Measurements from ENCODE around the gene KRTAP24-1.

The KRTAP24-1 gene

GRCh38 chr21:30251781-30252180, 31.0 kb downstream of the KRTAP24-1 start:
- no peaks in the 10 kb centered on the region for H3K4me1 Mint-ChIP-seq (ENCODE audit: low read depth)
- no peaks in the 10 kb centered on the region for H3K36me3 Mint-ChIP-seq (ENCODE audit: low read depth)
- H3K9me3 Mint-ChIP-seq, result peaks cover 2% of the 10 kb centered on the region
- H3K4me3 Mint-ChIP-seq, result no peak overlapping the region
- H3K27me3 Mint-ChIP-seq, result no peaks in the 10 kb centered on the region
- no peak for DNase-seq
- H3K27ac Mint-ChIP-seq, result no peak overlapping the region

- DNase-seq, result no peak
- Mint-ChIP-seq H3K4me3 (no peak overlapping the region), H3K27ac (no peak overlapping the region), H3K27me3 (no peaks in the 10 kb centered on the region), H3K36me3 (ENCODE audit: low read depth) (no peaks in the 10 kb centered on the region), H3K4me1 (ENCODE audit: low read depth) (no peaks in the 10 kb centered on the region), H3K9me3 (peaks cover 2% of the 10 kb centered on the region)
Observed at GRCh38 chr21:30249936-30250335, 32.8 kb downstream of the KRTAP24-1 start.

GRCh38 chr21:30248844-30249243, 33.9 kb downstream of the KRTAP24-1 start:
- H3K4me3 Mint-ChIP-seq, result no peak overlapping the region
- no peaks in the 10 kb centered on the region for H3K36me3 Mint-ChIP-seq (ENCODE audit: low read depth)
- no peaks in the 10 kb centered on the region for H3K27me3 Mint-ChIP-seq
- peaks cover 2% of the 10 kb centered on the region for H3K9me3 Mint-ChIP-seq
- no peak overlapping the region for H3K27ac Mint-ChIP-seq
- no peak for DNase-seq
- H3K4me1 Mint-ChIP-seq (ENCODE audit: low read depth), result no peaks in the 10 kb centered on the region

- no peak overlapping the region for H3K27ac Mint-ChIP-seq
- no peaks in the 10 kb centered on the region for H3K4me1 Mint-ChIP-seq (ENCODE audit: low read depth)
- no peak for DNase-seq
- H3K36me3 Mint-ChIP-seq (ENCODE audit: low read depth), result no peaks in the 10 kb centered on the region
- H3K9me3 Mint-ChIP-seq, result no peaks in the 10 kb centered on the region
- H3K27me3 Mint-ChIP-seq, result peaks cover 2% of the 10 kb centered on the region
- no peak overlapping the region for H3K4me3 Mint-ChIP-seq
Observed at GRCh38 chr21:30245061-30245460, 37.7 kb downstream of the KRTAP24-1 start.

- H3K4me3 Mint-ChIP-seq, result no peak overlapping the region
- H3K36me3 Mint-ChIP-seq (ENCODE audit: low read depth), result no peaks in the 10 kb centered on the region
- H3K27me3 Mint-ChIP-seq, result peaks cover 2% of the 10 kb centered on the region
- H3K27ac Mint-ChIP-seq, result no peak overlapping the region
- DNase-seq, result no peak
- no peaks in the 10 kb centered on the region for H3K4me1 Mint-ChIP-seq (ENCODE audit: low read depth)
- H3K9me3 Mint-ChIP-seq, result no peaks in the 10 kb centered on the region
Observed at GRCh38 chr21:30243691-30244090, 39.1 kb downstream of the KRTAP24-1 start.

- Mint-ChIP-seq H3K4me1 (ENCODE audit: low read depth) (no peaks in the 10 kb centered on the region), H3K4me3 (no peak overlapping the region), H3K27me3 (peaks cover 2% of the 10 kb centered on the region), H3K27ac (no peak overlapping the region), H3K9me3 (no peaks in the 10 kb centered on the region), H3K36me3 (ENCODE audit: low read depth) (no peaks in the 10 kb centered on the region)
- no peak for DNase-seq
Observed at GRCh38 chr21:30240661-30241060, 42.1 kb downstream of the KRTAP24-1 start.

GRCh38 chr21:30238168-30238567, 44.6 kb downstream of the KRTAP24-1 start:
- Mint-ChIP-seq H3K4me3 (no peak overlapping the region), H3K36me3 (ENCODE audit: low read depth) (no peaks in the 10 kb centered on the region), H3K27me3 (peaks cover 2% of the 10 kb centered on the region), H3K27ac (no peak overlapping the region), H3K4me1 (ENCODE audit: low read depth) (no peaks in the 10 kb centered on the region), H3K9me3 (no peaks in the 10 kb centered on the region)
- no peak for DNase-seq

- Mint-ChIP-seq H3K4me3 (no peak overlapping the region), H3K27me3 (no peaks in the 10 kb centered on the region), H3K4me1 (ENCODE audit: low read depth) (no peaks in the 10 kb centered on the region), H3K36me3 (ENCODE audit: low read depth) (no peaks in the 10 kb centered on the region), H3K27ac (no peak overlapping the region), H3K9me3 (no peaks in the 10 kb centered on the region)
- no peak for DNase-seq
Observed at GRCh38 chr21:30234643-30235042, 48.1 kb downstream of the KRTAP24-1 start.

- Mint-ChIP-seq H3K27ac (no peak overlapping the region), H3K4me1 (ENCODE audit: low read depth) (no peaks in the 10 kb centered on the region), H3K4me3 (no peak overlapping the region), H3K36me3 (ENCODE audit: low read depth) (no peaks in the 10 kb centered on the region), H3K27me3 (no peaks in the 10 kb centered on the region), H3K9me3 (no peaks in the 10 kb centered on the region)
- DNase-seq, result no peak
Observed at GRCh38 chr21:30234050-30234449, 48.7 kb downstream of the KRTAP24-1 start.

- Mint-ChIP-seq H3K4me1 (ENCODE audit: low read depth) (no peaks in the 10 kb centered on the region), H3K4me3 (no peak overlapping the region), H3K27me3 (no peaks in the 10 kb centered on the region), H3K36me3 (ENCODE audit: low read depth) (no peaks in the 10 kb centered on the region), H3K9me3 (no peaks in the 10 kb centered on the region), H3K27ac (no peak overlapping the region)
- DNase-seq, result no peak
Observed at GRCh38 chr21:30233228-30234020, 49.3 kb downstream of the KRTAP24-1 start.

GRCh38 chr21:30232011-30232410, 50.7 kb downstream of the KRTAP24-1 start:
- Mint-ChIP-seq H3K27ac (no peak overlapping the region), H3K9me3 (no peaks in the 10 kb centered on the region), H3K36me3 (ENCODE audit: low read depth) (no peaks in the 10 kb centered on the region), H3K4me1 (ENCODE audit: low read depth) (no peaks in the 10 kb centered on the region), H3K27me3 (no peaks in the 10 kb centered on the region), H3K4me3 (no peak overlapping the region)
- DNase-seq, result no peak

Measured in activated T-cell treated with anti-CD3 and anti-CD28 coated beads, Interleukin-2, amount 50 U/mL, for 24 hours (primary cell).